ENCODE measurements around the gene BCKDHA.
"Not testable (repeated sequence)": the region's sequence is repeated elsewhere in the genome, so short reads cannot be mapped to it uniquely, and the experiment has no call there.

GRCh38 chr19:41408846-41409245, 11.2 kb downstream of the BCKDHA start:
- not testable (repeated sequence) for TF ChIP-seq EZH2 (IDR thresholded peaks at IDR 0.05; ENCODE audit: insufficient read depth, poor library complexity, severe bottlenecking); EZH2phosphoT487 (IDR thresholded peaks at IDR 0.05; ENCODE audit: insufficient read depth, low read depth)
